C4-2B (cell line): ENCODE results near the gene DERL3.

Source experiments
- H3K27ac ChIP-seq: fragments of 450-650 bp; 2 replicates; pipeline ENCODE4 v1.5.1; 2017
- CTCF ChIP-seq: fragments of 450-650 bp; conservative IDR thresholded peaks from 2 replicates; pipeline ENCODE4 v1.5.1; 2017; ENCODE audit warnings: mild to moderate bottlenecking
- ZFX ChIP-seq: fragments of 450-650 bp; IDR thresholded peaks from 2 replicates; pipeline ENCODE4 v1.6.1; 2017

DERL3 gene

GRCh38 chr22:23838681-23839468, at the start of gene DERL3:
Gene DERL3, minus strand, starts transcription at chr22:23839006. Its CDS starts 19 bp downstream, at chr22:23838987.
- TF ChIP-seq CTCF (no peak), ZFX (no peak)
- H3K27ac ChIP-seq = peak within 1 kb of the TSS; percentile 55

DNA sequence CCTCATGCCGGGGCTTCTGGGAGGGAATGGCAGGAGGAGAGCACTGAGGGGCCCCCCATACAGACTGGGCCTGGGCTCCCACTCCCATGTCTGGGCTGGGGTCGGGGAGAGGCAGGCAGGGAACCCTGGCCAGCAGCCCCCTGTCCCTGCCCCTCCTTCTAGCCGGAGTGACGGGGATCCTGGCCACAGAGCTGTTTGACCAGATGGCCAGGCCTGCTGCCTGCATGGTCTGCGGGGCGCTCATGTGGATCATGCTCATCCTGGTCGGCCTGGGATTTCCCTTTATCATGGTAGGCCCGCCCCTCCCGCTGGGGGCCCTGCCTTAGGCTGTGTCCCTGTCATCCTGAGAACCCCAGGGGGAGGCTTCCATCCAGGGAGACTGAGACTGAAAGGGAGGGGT, 45.3 kb upstream of the DERL3 start:
- TF ChIP-seq CTCF (no peak), ZFX (no peak)
- H3K27ac ChIP-seq = no peak overlapping the region

GRCh38 chr22:23883658-23884057, 44.9 kb upstream of the DERL3 start:
- TF ChIP-seq CTCF (no peak), ZFX (no peak)
- H3K27ac ChIP-seq = no peak overlapping the region

DNA sequence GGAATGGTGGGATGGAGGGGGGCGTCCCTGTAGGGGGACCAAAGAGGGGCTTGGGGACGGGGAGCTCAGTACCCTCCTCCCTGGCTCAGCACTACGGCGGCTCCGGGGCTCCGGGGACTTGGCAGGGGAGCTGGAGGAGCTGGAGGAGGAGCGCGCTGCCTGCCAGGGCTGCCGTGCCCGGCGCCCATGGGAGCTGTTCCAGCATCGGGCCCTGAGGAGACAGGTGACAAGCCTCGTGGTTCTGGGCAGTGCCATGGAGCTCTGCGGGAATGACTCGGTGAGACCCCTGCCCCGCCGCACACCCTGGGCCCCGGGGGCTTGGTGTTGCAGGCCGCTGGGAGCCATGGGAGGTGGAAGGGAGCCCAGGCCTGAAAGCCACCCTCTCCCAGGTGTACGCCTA, 43.6 kb upstream of the DERL3 start:
- no peak for TF ChIP-seq ZFX
- no peak for TF ChIP-seq CTCF
- H3K27ac ChIP-seq = no peak overlapping the region

GRCh38 chr22:23878219-23878618, 39.4 kb upstream of the DERL3 start:
- H3K27ac ChIP-seq = no peak overlapping the region
- no peak for TF ChIP-seq CTCF
- TF ChIP-seq ZFX = no peak

GRCh38 chr22:23877566-23877965, 38.8 kb upstream of the DERL3 start:
- H3K27ac ChIP-seq = no peak overlapping the region
- no peak for TF ChIP-seq ZFX
- no peak for TF ChIP-seq CTCF

- no peak overlapping the region for H3K27ac ChIP-seq
- no peak for TF ChIP-seq ZFX
- TF ChIP-seq CTCF = no peak
These were observed 37.0 kb upstream of the DERL3 start for GRCh38 chr22:23875801-23876200.
